HCT116 (cell line): Measurements from ENCODE around the gene TAF4B. TPM values are rescaled to one million over a fixed set of nuclear protein-coding genes. Genes with fewer than 3 reads are reported as not detected.
"Not testable (repeated sequence)": the region's sequence is repeated elsewhere in the genome, so short reads cannot be mapped to it uniquely, and the experiment has no call there.

Source experiments
- ATAC-seq: fragments of 200-7000 bp; cut with Tn5 transposase; 2 replicates; pipeline ENCODE4 v1.9.1; 2020; ENCODE audit warnings: mild to moderate bottlenecking, moderate library complexity
- BruUV-seq: library from RNA; stranded (reverse); fragments of 400-500 nt; replicated peaks from 2 replicates; lab custom pipeline; 2021; lab: Mats Ljungman, UMichigan
- CTCF ChIA-PET: fragments of 300-600 bp; sonication (Branson Sonifier 250); formaldehyde crosslinking; loops from one replicate; lab custom pipeline; 2021; ENCODE audit warnings: antibody characterized with exemption; lab: Charles Lee
- POLR2A ChIA-PET: fragments of 300-600, 350-600 bp; sonication (Branson Sonifier 250); formaldehyde crosslinking; loops from one replicate; lab custom pipeline; 2021; ENCODE audit warnings: antibody characterized with exemption; lab: Charles Lee
- RAD21 ChIA-PET, 2 experiments: fragments of 300-600 bp; sonication (Branson Sonifier 250); formaldehyde crosslinking; loops; one replicate each; lab custom pipeline; 2023; ENCODE audit warnings: low total read pairs in 2 of 2; ENCODE audit not compliant: uncharacterized antibody in 2 of 2, unreplicated experiment in 2 of 2, low non-redundant PET in 1 of 2; lab: Charles Lee
- DNase-seq: peaks from one replicate; pipeline ENCODE4 v3.0.0-alpha.2; 2010; ENCODE audit warnings: low read depth, low spot score
- H2AFZ ChIP-seq: fragments of 200-600 bp; shearing (Covaris generic), sonication (generic); 2 replicates; pipeline ENCODE4 v1.6.1; 2017; ENCODE audit warnings: low read depth, mixed run types, mixed read lengths, antibody characterized with exemption, low read length; ENCODE audit not compliant: poor library complexity, severe bottlenecking
- H3K27ac ChIP-seq: 2 replicates; pipeline ENCODE4 v1.5.1; 2012; ENCODE audit warnings: low read depth, low read length
- H3K27me3 ChIP-seq: fragments of 200-600 bp; sonication (generic); 2 replicates; pipeline ENCODE4 v1.6.1; 2016; ENCODE audit warnings: mixed run types, low read length, mixed read lengths; ENCODE audit not compliant: insufficient read depth
- H3K36me3 ChIP-seq, 2 experiments: fragments of 200-500 bp in 1 of 2; fragments of 200-600 bp in 1 of 2; sonication (Bioruptor generic) in 1 of 2; sonication (generic) in 1 of 2; 2 replicates each; pipeline versions ENCODE4 v1.5.1 to v1.6.1; 2014 to 2016; ENCODE audit warnings: low read length in 2 of 2, inconsistent platforms in 1 of 2, mixed read lengths in 1 of 2, mixed run types in 1 of 2; ENCODE audit not compliant: insufficient read depth in 2 of 2, control insufficient read depth in 1 of 2
- H3K4me1 ChIP-seq, 2 experiments: fragments of 200-600 bp in 1 of 2; sonication (generic) in 1 of 2; 2 replicates each; pipeline versions ENCODE4 v1.5.1 to v1.6.1; 2012 to 2017; ENCODE audit warnings: low read length in 2 of 2, inconsistent platforms in 1 of 2, mild to moderate bottlenecking in 1 of 2, mixed read lengths in 1 of 2, mixed run types in 1 of 2, moderate library complexity in 1 of 2; ENCODE audit not compliant: insufficient read depth in 2 of 2, control insufficient read depth in 1 of 2
- H3K4me2 ChIP-seq: fragments of 200-600 bp; sonication (generic); 2 replicates; pipeline ENCODE4 v1.6.1; 2017; ENCODE audit warnings: mixed run types, low read length, mixed read lengths
- H3K4me3 ChIP-seq, 2 experiments: fragments of 200-600 bp in 1 of 2; sonication (generic) in 1 of 2; replicated peaks in 1 of 2; 2 replicates each; pipeline ENCODE4 v1.5.1; 2011 to 2016; ENCODE audit warnings: low read length in 2 of 2, control low read depth in 1 of 2, low read depth in 1 of 2, mild to moderate bottlenecking in 1 of 2, mixed read lengths in 1 of 2, mixed run types in 1 of 2
- H3K79me2 ChIP-seq: fragments of 200-600 bp; sonication (generic); 2 replicates; pipeline ENCODE4 v1.6.1; 2017; ENCODE audit warnings: mild to moderate bottlenecking, mixed run types, low read length, moderate library complexity, mixed read lengths; ENCODE audit not compliant: insufficient read depth
- H3K9ac ChIP-seq: fragments of 200-600 bp; sonication (generic); 2 replicates; pipeline ENCODE4 v1.6.1; 2016; ENCODE audit warnings: low read length, mixed read lengths
- H3K9me2 ChIP-seq: fragments of 200-600 bp; sonication (generic), shearing (Covaris generic); 2 replicates; pipeline ENCODE4 v1.6.1; 2017; ENCODE audit warnings: mixed run types, mild to moderate bottlenecking, moderate library complexity; ENCODE audit not compliant: insufficient read depth
- H3K9me3 ChIP-seq, 2 experiments: fragments of 200-500 bp in 1 of 2; fragments of 200-600 bp in 1 of 2; sonication (Bioruptor generic) in 1 of 2; sonication (generic) in 1 of 2; 2 replicates each; pipeline ENCODE4 v1.6.1; 2014 to 2017; ENCODE audit warnings: low read length in 2 of 2, mixed read lengths in 2 of 2, inconsistent platforms in 1 of 2, low read depth in 1 of 2, mild to moderate bottlenecking in 1 of 2, mixed run types in 1 of 2, moderate library complexity in 1 of 2; ENCODE audit not compliant: control insufficient read depth in 1 of 2, insufficient read depth in 1 of 2
- H4K20me1 ChIP-seq: fragments of 200-600 bp; sonication (generic), shearing (Covaris generic); 2 replicates; pipeline ENCODE4 v1.6.1; 2017; ENCODE audit warnings: mixed run types, mild to moderate bottlenecking, moderate library complexity; ENCODE audit not compliant: insufficient read depth
- CBX3 ChIP-seq: IDR thresholded peaks from 2 replicates; pipeline ENCODE4 v1.6.1; 2012; ENCODE audit warnings: low read depth
- CEBPB ChIP-seq: IDR thresholded peaks from 2 replicates; pipeline ENCODE4 v1.6.1; 2012; ENCODE audit warnings: low read depth
- CTCF ChIP-seq, 3 experiments: fragments of 200-600 bp in 1 of 3; sonication (generic) in 1 of 3; IDR thresholded peaks in 2 of 3; conservative IDR thresholded peaks in 1 of 3; 2 replicates each; pipeline ENCODE4 v1.5.1; 2012 to 2017; ENCODE audit warnings: low read depth in 2 of 3, low read length in 2 of 3, antibody characterized with exemption in 1 of 3, borderline replicate concordance in 1 of 3, control low read depth in 1 of 3, mild to moderate bottlenecking in 1 of 3, mixed read lengths in 1 of 3, mixed run types in 1 of 3, moderate library complexity in 1 of 3; ENCODE audit not compliant: insufficient read depth in 1 of 3
- EGR1 ChIP-seq: IDR thresholded peaks from 2 replicates; pipeline ENCODE4 v1.6.1; 2012; ENCODE audit warnings: low read depth
- ELF1 ChIP-seq: IDR thresholded peaks from 2 replicates; pipeline ENCODE4 v1.6.1; 2012; ENCODE audit warnings: low read depth, borderline replicate concordance
- EZH2phosphoT487 ChIP-seq: fragments of 200-600 bp; IDR thresholded peaks from 2 replicates; pipeline ENCODE4 v1.6.1; 2018; ENCODE audit warnings: antibody characterized with exemption, borderline replicate concordance
- FOSL1 ChIP-seq: IDR thresholded peaks from 2 replicates; pipeline ENCODE4 v1.6.1; 2012; ENCODE audit warnings: low read depth
- JUND ChIP-seq: IDR thresholded peaks from 2 replicates; pipeline ENCODE4 v1.6.1; 2012
- MAX ChIP-seq: IDR thresholded peaks from 2 replicates; pipeline ENCODE4 v1.6.1; 2012
- POLR2A ChIP-seq: IDR thresholded peaks from 2 replicates; pipeline ENCODE4 v1.7.0; 2011; ENCODE audit warnings: borderline replicate concordance; ENCODE audit not compliant: insufficient read depth, insufficient read length; ENCODE audit errors: extremely low read depth
- POLR2AphosphoS5 ChIP-seq: IDR thresholded peaks from 2 replicates; pipeline ENCODE4 v1.6.1; 2011; ENCODE audit warnings: mild to moderate bottlenecking, low read depth, low read length, moderate library complexity
- RAD21 ChIP-seq: IDR thresholded peaks from 2 replicates; pipeline ENCODE4 v1.6.1; 2012; ENCODE audit warnings: low read depth, mild to moderate bottlenecking
- SIN3A ChIP-seq: IDR thresholded peaks from 2 replicates; pipeline ENCODE4 v1.6.1; 2012; ENCODE audit warnings: low read depth
- SRF ChIP-seq: IDR thresholded peaks from 2 replicates; pipeline ENCODE4 v1.6.1; 2012; ENCODE audit warnings: low read depth
- TCF7L2 ChIP-seq: IDR thresholded peaks from 2 replicates; pipeline ENCODE4 v1.7.0; 2011; ENCODE audit warnings: borderline replicate concordance, inconsistent platforms; ENCODE audit not compliant: insufficient read depth, insufficient read length; ENCODE audit errors: extremely low read depth
- ZBTB33 ChIP-seq: IDR thresholded peaks from 2 replicates; pipeline ENCODE4 v1.6.1; 2011; ENCODE audit warnings: mild to moderate bottlenecking, low read length, moderate library complexity; ENCODE audit not compliant: insufficient replicate concordance; ENCODE audit errors: extremely low read depth
- ZFX ChIP-seq: fragments of 450-650 bp; IDR thresholded peaks from 2 replicates; pipeline ENCODE4 v1.6.1; 2017
- ZNF274 ChIP-seq: fragments of 200-500 bp; sonication (Bioruptor generic); IDR thresholded peaks from 2 replicates; pipeline ENCODE4 v1.6.1; 2014; ENCODE audit warnings: mild to moderate bottlenecking, low read depth, low read length, inconsistent platforms
- intact Hi-C: fragments of 100-400 bp; cut with micrococcal nuclease; formaldehyde crosslinking; loops from 2 replicates; pipeline ENCODE4 v1.10.0; 2022
- total RNA-seq: library from RNA; stranded (reverse); gene quantifications from one replicate; pipeline ENCODE4 v1.2.1, GENCODE V29; 2021; ENCODE audit not compliant: unreplicated experiment

TAF4B gene
- total RNA-seq, 1 experiment from 2014 or later: 17.8 TPM

DNA sequence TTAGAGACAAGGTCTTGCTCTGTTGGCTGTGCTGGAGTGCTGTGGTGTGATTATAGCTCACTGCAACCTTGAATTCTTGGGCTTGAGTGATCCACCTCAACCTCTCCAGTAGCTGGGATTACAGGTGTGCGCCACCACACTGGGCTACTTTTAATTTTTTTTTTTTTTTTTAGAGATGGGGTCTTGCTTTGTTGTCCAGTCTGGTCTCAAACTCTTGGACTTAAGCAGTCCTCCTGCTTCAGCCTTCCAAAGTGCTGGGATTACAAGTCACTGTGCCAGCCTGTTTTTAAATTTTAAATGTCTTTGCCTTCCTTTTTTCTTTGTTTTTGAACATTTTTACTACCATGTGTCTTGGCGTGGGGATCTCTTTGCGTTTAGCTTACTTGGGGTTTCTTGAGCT, 32.5 kb downstream of the TAF4B start:
- H2AFZ ChIP-seq: no peak overlapping the region
- DNase-seq: no peak
- H3K27me3 ChIP-seq: no peaks in the 10 kb centered on the region
- H3K9ac ChIP-seq: no peak overlapping the region
- H4K20me1 ChIP-seq: 0 out of 2 replicates have a peak, but pooled peaks cover 2% of the 10 kb centered on the region
- POLR2A ChIA-PET: no interaction called here
- H3K4me1 ChIP-seq: no peaks in the 10 kb centered on the region
- TF ChIP-seq TCF7L2: no peak
- TF ChIP-seq ZNF274: no peak
- TF ChIP-seq POLR2A: no peak
- no peak for TF ChIP-seq EZH2phosphoT487
- TF ChIP-seq SIN3A: no peak
- TF ChIP-seq MAX: no peak
- TF ChIP-seq CBX3: no peak
- no peak for TF ChIP-seq CTCF (IDR thresholded peaks at IDR 0.05 in 2 of 3, conservative IDR thresholded peaks at IDR 0.05 in 1 of 3; ENCODE audit: borderline replicate concordance in 1 of 3, insufficient read depth in 1 of 3, low read depth in 2 of 3, low read length in 2 of 3)
- TF ChIP-seq FOSL1: no peak
- TF ChIP-seq JUND: no peak
- TF ChIP-seq EGR1: no peak
- no peak for TF ChIP-seq SRF
- no peak for TF ChIP-seq ZFX
- no peak for TF ChIP-seq CEBPB
- TF ChIP-seq POLR2AphosphoS5: no peak
- no peak for TF ChIP-seq ELF1
- TF ChIP-seq ZBTB33: no peak
- TF ChIP-seq RAD21: no peak
- TF ChIP-seq, all 23 proteins: peak for 0
- no peak overlapping the region for H3K4me3 ChIP-seq
- intact Hi-C loops: no loop called here
- peaks cover 77% of the 10 kb centered on the region for H3K79me2 ChIP-seq
- H3K4me2 ChIP-seq: no peak overlapping the region
- ChIA-PET RAD21 (no interaction called here), CTCF (no interaction called here)
- H3K9me3 ChIP-seq: no peaks in the 10 kb centered on the region
- no peak for ATAC-seq
- no peak overlapping the region for H3K27ac ChIP-seq
- H3K36me3 ChIP-seq: no peaks in the 10 kb centered on the region
- no TSS peak for BruUV-seq
- H3K9me2 ChIP-seq: no peaks in the 10 kb centered on the region

GRCh38 chr18:26259416-26259815, 33.2 kb downstream of the TAF4B start:
- H3K36me3 ChIP-seq, intact Hi-C loops, H3K4me3 ChIP-seq, CTCF ChIA-PET, DNase-seq, H2AFZ ChIP-seq, H3K27me3 ChIP-seq, POLR2A ChIA-PET, RAD21 ChIA-PET, H3K27ac ChIP-seq, H4K20me1 ChIP-seq, H3K4me2 ChIP-seq, H3K9me3 ChIP-seq, BruUV-seq, H3K4me1 ChIP-seq, ATAC-seq, H3K9me2 ChIP-seq, H3K9ac ChIP-seq: not testable (repeated sequence)
- peaks cover 78% of the 10 kb centered on the region for H3K79me2 ChIP-seq
